AG08396 (cell line): ENCODE measurements around the gene CD2AP.
A peak's percentile ranks its signal among the peaks of the same experiment; 100 is the strongest.
"Not testable (repeated sequence)": the region's sequence is repeated elsewhere in the genome, so short reads cannot be mapped to it uniquely, and the experiment has no call there.

ENCODE experiments used
- DNase-seq: peaks from one replicate; pipeline ENCODE4 v3.0.0; 2012; ENCODE audit warnings: low spot score, mixed read lengths

Gene CD2AP

DNA sequence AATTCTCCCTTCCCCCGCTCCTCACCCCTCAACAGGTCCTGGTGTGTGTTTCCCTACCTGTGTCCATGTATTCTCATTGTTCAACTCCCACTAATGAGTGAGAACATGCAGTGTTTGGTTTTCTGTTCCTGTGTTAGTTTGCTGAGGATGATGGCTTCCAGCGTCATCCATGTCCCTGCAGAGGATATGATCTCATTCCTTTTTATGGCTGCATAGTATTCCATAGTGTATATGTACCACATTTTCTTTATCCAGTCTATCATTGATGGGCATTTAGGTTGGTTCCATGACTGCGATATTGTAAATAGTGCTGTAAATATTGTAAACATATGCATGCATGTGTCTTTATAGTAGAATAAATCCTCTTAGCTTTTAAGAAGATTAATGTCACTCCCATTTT, 89.0 kb downstream of the CD2AP start:
- not testable (repeated sequence) for DNase-seq

DNA sequence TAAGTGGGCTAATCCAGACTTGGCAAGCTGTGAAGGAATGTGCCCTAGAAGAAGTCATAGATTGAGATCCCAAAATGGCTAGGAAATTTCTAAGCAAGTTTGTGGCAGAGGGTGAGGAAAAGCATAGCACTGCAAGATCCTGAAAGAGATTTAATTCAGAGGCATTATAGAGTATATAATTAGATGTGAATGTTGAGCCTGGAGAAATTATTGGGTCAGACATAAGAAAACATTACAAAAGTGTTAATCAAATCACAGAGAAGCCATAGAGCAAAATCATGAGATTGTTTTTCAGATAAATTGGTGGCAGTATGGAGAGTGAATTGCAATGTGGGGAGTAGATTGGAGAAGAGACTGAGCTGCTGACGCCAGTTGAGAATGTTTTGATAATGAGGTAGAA, 90.0 kb downstream of the CD2AP start:
- no peak for DNase-seq

DNA sequence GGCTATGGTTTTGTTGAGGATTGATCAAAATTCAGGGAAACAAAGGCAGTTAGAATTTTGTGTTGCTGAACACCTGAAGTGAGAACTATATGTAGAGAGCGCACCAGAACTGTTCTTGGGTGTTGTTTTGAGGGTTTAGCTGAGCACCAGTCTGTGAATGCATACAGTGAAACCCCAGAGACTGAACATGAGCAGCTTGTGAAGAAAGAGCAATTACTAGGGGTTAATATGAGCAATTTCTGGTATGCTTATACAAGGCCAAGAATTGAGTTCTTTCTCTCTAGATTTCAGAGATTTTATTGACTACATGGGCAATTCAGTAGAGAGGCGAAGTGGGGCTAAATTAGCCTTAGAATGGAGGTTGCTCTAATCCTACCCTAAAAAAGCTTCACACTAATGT, 93.9 kb downstream of the CD2AP start:
- no peak for DNase-seq

- DNase-seq, result no peak
Measured at GRCh38 chr6:47573109-47573508, 95.5 kb downstream of the CD2AP start.

DNA sequence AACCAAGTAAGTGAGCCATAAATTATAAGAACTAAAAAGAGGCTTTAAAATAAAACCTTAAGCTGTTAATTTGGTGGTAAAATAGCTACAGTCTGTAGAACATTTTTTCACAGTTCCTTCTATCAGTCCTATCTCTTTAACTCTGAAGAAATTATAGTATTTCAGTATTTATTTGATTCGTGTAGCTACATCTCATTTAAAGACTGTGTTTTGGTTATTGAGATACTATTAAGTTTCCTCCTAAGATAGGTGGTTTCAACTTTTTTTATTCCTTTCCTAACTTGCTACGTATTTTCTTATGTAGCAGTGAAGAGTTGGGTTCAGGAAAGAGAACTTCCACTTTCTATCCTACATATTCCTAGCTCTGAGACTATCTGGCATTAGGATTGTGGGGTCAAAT, 97.2 kb downstream of the CD2AP start:
- no peak for DNase-seq

DNA sequence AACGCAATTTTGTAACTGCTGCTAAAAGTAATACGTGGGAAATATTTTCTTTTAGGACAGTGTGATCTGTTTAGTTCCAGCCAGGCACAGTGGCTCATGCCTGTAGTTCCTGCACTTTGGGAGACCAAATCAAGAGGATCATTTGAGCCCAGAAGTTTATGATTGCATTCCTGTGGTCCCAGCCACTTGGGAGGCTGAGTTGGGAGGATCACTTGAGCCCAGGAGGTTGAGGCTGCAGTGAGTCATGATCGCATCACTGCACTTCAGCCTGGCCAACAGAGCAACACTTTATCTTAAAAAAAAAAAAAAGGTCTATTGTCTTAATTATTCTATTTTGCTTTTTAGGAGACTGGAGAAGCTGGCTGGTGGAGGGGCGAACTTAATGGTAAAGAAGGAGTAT, 101.5 kb downstream of the CD2AP start:
- no peak for DNase-seq

DNA sequence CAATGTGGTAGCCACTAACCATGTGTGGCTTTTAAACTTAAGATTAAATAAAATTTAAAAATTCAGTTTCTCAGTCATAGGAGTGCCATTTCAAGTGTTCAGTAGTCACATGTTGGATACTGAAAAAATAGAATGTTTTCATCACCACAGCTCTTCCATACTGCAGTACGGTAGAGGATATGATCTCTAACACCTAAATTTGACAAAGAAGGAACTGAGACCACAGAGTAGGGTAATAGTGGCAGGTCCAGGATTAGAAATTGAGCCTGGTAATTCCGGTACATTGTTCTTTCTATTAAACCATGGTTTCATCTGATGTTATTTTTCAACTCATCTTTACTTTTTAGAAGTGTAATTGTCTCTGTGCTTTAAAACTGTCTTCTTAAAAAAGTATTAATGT, 104.0 kb downstream of the CD2AP start:
- DNase-seq, result no peak

DNA sequence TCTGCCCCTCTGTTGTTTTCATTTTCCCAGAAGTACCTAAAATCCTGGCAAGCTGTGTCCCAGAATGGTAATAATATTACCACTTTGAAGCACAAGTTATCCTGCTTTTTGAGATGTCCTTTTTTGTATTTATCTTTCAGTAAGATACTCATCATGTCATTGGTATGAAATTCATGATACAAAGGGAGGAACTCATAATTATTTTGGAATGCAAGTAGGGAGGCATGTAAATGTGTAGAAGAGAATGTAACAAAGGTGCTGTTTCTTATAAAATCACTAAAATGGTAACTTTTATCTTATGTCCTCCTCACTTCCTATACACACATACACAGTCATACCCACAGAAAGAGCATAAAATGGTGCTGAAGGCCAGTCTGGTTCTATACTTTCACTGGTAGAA, 109.9 kb downstream of the CD2AP start:
- DNase-seq, result no peak

- DNase-seq, result no peak
Measured at GRCh38 chr6:47592131-47592840, 114.7 kb downstream of the CD2AP start.

DNA sequence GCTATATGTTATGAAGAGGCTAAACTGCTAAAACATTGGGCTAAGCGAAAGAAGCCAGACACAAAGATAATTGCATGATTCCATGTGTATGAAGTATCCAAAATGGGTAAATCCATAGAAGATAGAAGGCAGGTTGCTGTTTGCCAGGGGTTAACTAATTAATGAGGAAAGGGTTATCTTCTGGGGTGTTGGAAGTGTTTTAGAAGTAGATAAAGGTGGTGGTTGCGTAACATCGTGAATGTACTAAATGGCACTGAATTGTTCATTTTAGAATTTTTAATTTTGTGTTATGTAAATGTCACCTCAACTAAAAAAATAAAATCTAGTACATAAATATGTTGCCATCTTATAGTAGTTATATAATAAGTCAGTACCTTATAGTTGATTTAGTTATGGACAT, 116.4 kb downstream of the CD2AP start:
- DNase-seq, result no peak

DNA sequence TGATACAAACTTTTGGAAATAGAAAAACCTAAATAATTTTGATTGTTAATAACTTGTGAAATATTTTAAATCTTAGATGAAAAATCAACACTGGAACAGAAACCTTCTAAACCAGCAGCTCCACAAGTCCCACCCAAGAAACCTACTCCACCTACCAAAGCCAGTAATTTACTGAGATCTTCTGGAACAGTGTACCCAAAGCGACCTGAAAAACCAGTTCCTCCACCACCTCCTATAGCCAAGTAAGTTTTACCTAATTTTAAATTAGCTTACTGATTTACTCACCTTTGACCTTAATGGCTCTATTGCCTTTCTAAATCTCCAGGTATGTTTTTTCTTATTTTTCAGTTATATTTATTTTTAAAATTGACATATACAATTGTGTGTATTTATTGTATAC, 118.2 kb downstream of the CD2AP start:
- no peak for DNase-seq

DNA sequence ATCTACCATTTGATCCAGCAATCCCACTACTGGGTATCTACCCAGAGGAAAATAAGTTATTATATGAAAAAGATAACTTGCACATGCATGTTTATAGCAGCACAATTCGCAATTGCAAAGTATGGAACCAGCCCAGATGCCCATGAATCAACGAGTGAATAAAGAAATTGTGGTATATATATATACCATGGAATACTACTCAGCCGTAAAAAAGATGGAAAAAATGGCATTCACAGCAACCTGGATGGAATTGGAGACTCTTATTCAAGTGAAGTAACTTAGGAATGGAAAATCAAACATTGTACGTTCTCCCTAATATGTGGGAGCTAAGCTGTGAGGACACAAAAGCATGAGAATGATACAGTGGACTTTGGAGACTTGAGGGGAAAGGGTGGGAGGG, 120.8 kb downstream of the CD2AP start:
- no peak for DNase-seq

DNA sequence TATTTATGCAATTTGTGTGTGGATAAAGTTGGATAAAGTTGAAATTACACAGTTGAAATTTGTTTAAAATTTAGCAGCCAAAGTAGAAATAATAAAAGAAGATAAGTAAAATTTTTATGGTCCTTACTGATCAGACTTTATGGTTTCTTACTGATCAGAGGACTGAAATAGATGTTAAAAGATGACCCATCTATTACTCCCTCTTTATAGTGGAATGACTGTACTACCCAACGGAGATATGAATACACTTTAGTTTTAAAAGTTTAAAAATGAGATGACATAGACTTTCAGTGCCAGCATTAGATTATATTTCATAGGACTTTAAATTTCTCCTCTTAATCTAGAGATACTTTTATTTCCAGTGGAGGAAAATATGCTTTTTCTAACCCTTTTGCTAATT, 121.9 kb downstream of the CD2AP start:
- DNase-seq, result no peak

DNA sequence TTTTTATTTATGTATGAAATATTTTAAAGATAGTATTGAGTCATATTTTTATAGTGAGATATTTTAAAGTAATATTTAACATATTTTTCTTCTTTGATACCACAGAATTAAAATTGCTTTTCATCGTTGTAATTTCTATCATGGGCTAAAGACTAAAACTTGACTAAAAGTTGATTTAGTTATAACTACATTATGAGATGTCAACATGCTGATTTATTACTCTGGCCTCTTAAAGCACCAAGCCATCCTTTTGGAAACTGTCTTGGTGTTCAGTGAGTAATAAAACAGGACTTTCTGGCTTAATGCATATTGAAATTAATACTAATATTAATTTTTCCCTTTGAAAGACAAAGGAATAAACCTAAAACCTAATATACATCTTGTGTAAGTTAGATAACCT, 125.6 kb downstream of the CD2AP start:
- no peak for DNase-seq

DNA sequence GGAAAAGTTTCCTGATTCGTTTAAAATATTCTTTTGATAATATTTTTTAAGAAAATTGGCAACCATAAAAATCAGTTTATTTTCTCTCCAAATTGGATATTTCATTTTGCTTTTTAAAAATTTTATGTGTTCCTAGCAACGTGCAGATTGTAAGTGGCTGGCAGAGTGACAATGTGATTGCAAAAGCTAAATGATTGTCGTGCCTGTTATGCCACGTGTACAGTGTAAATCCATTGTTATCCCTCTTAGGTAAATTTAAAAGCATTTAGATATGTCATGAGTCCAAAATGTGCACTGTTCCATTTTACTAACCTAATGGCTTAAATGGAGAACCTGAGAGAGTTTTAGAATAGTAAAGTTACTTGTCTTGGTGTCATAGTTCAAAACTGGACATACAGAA, 126.4 kb downstream of the CD2AP start:
- DNase-seq, result no peak

- DNase-seq, result no peak
Measured at GRCh38 chr6:47621838-47622449, 144.4 kb downstream of the CD2AP start.

GRCh38 chr6:47626782-47627181, 149.2 kb downstream of the CD2AP start:
- DNase-seq, result no peak

GRCh38 chr6:47628448-47629272, 151.1 kb downstream of the CD2AP start:
- DNase-seq, result no peak

DNA sequence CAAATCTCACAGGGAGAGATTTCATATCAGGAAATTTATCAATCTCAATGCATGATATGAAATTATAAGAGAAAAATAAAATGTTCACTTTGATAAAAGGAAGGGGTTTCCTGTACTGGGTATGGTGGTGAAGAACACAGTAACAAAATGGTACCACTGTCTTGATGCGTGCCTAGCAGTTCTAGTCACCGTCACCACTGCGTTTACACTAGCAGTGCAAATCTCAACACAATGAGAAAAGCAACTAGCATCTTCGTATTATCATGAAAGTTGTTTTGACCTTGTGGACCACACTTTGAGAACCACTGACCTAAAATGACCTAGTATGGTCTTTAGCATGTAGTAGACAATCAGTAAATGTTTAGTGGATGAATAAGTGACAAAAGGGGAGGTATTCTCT, 152.4 kb downstream of the CD2AP start:
- DNase-seq, result no peak

- no peak for DNase-seq
Measured at GRCh38 chr6:47630587-47630986, 153.0 kb downstream of the CD2AP start.

- DNase-seq, result peak; percentile 20
Measured at GRCh38 chr6:47631269-47631772, 153.7 kb downstream of the CD2AP start.

GRCh38 chr6:47631797-47632196, 154.2 kb downstream of the CD2AP start:
- no peak for DNase-seq

DNA sequence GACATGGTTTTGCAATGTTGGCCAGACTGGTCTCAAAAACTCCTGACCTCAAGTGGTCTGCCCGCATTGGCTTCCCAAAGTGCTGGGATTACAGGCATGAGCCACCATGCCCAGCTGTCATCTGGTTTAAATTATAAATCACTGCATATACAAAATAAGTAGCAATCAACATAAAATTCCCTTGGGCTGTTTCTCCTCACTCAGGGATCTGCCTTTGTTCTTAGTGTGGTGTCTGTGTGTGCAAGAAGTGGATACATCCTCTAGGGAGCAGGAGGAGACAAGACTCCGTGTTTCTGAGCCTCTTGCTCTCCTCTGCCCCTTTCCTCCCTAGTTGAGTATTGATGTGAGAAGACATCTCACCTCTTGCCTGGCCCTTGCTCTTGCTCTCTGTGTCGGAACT, 155.6 kb downstream of the CD2AP start:
- no peak for DNase-seq
